ENCODE measurements around the gene PODXL2.

The PODXL2 gene

GRCh38 chr3:127585163-127585812 lies 43.7 kb upstream of the PODXL2 start:
- no peak overlapping the region for H2AFZ ChIP-seq (ENCODE audit: low read depth, low read length)
- H3K9me3 ChIP-seq (ENCODE audit: insufficient read depth, low read length, severe bottlenecking): no peaks in the 10 kb centered on the region
- peaks cover 86% of the 10 kb centered on the region for H3K79me2 ChIP-seq (ENCODE audit: insufficient read depth, low read length)
- no peak overlapping the region for H3K4me2 ChIP-seq (ENCODE audit: insufficient read depth, low read length)
- H3K36me3 ChIP-seq (ENCODE audit: insufficient read depth, low read length): peaks cover 30% of the 10 kb centered on the region
- no peak overlapping the region for H3K9ac ChIP-seq (ENCODE audit: low read depth, low read length)
- no peak overlapping the region for H3K4me3 ChIP-seq (ENCODE audit: low read depth in 1 of 2, low read length in 2 of 2)
- ATAC-seq (ENCODE audit: insufficient read depth, low read depth) (no peak), DNase-seq (no peak)
- H3K27ac ChIP-seq (ENCODE audit: low read length): no peak overlapping the region
- H4K20me1 ChIP-seq (ENCODE audit: insufficient read depth, low read length): peaks cover 63% of the 10 kb centered on the region
- TF ChIP-seq EZH2 (IDR thresholded peaks at IDR 0.05; ENCODE audit: borderline replicate concordance, low read depth, low read length, severe bottlenecking) (no peak), CTCF (IDR thresholded peaks at IDR 0.05; ENCODE audit: borderline replicate concordance, extremely low read depth, low read length, poor library complexity, severe bottlenecking) (no peak)
- H3K27me3 ChIP-seq (ENCODE audit: insufficient read depth, low read length, poor library complexity): no peaks in the 10 kb centered on the region
- peaks cover 18% of the 10 kb centered on the region for H3K4me1 ChIP-seq (ENCODE audit: insufficient read depth, low read length)

GRCh38 chr3:127585813-127586413 lies 43.1 kb upstream of the PODXL2 start:
- no peak overlapping the region for H3K4me3 ChIP-seq (ENCODE audit: low read depth in 1 of 2, low read length in 2 of 2)
- no peaks in the 10 kb centered on the region for H3K27me3 ChIP-seq (ENCODE audit: insufficient read depth, low read length, poor library complexity)
- no peak for DNase-seq
- ATAC-seq (ENCODE audit: insufficient read depth, low read depth): no peak
- H3K27ac ChIP-seq (ENCODE audit: low read length): no peak overlapping the region
- no peak overlapping the region for H3K9ac ChIP-seq (ENCODE audit: low read depth, low read length)
- peaks cover 82% of the 10 kb centered on the region for H3K79me2 ChIP-seq (ENCODE audit: insufficient read depth, low read length)
- peaks cover 18% of the 10 kb centered on the region for H3K4me1 ChIP-seq (ENCODE audit: insufficient read depth, low read length)
- H2AFZ ChIP-seq (ENCODE audit: low read depth, low read length): no peak overlapping the region
- peaks cover 24% of the 10 kb centered on the region for H3K36me3 ChIP-seq (ENCODE audit: insufficient read depth, low read length)
- TF ChIP-seq EZH2 (IDR thresholded peaks at IDR 0.05; ENCODE audit: borderline replicate concordance, low read depth, low read length, severe bottlenecking) (no peak), CTCF (IDR thresholded peaks at IDR 0.05; ENCODE audit: borderline replicate concordance, extremely low read depth, low read length, poor library complexity, severe bottlenecking) (no peak)
- H4K20me1 ChIP-seq (ENCODE audit: insufficient read depth, low read length): peaks cover 57% of the 10 kb centered on the region
- H3K4me2 ChIP-seq (ENCODE audit: insufficient read depth, low read length): no peak overlapping the region
- H3K9me3 ChIP-seq (ENCODE audit: insufficient read depth, low read length, severe bottlenecking): no peaks in the 10 kb centered on the region

GRCh38 chr3:127587876-127588275 lies 41.1 kb upstream of the PODXL2 start:
- no peak overlapping the region for H3K4me3 ChIP-seq (ENCODE audit: low read depth in 1 of 2, low read length in 2 of 2)
- H3K4me1 ChIP-seq (ENCODE audit: insufficient read depth, low read length): peaks cover 31% of the 10 kb centered on the region
- DNase-seq (no peak), ATAC-seq (ENCODE audit: insufficient read depth, low read depth) (no peak)
- H3K79me2 ChIP-seq (ENCODE audit: insufficient read depth, low read length): peaks cover 72% of the 10 kb centered on the region
- peak overlapping the region; percentile 24; the same call in 1 of the 2 replicates for H3K4me2 ChIP-seq (ENCODE audit: insufficient read depth, low read length)
- no peak overlapping the region for H3K9ac ChIP-seq (ENCODE audit: low read depth, low read length)
- peaks cover 20% of the 10 kb centered on the region for H3K36me3 ChIP-seq (ENCODE audit: insufficient read depth, low read length)
- H3K27ac ChIP-seq (ENCODE audit: low read length): no peak overlapping the region
- no peaks in the 10 kb centered on the region for H3K9me3 ChIP-seq (ENCODE audit: insufficient read depth, low read length, severe bottlenecking)
- H3K27me3 ChIP-seq (ENCODE audit: insufficient read depth, low read length, poor library complexity): no peaks in the 10 kb centered on the region
- no peak overlapping the region for H2AFZ ChIP-seq (ENCODE audit: low read depth, low read length)
- TF ChIP-seq CTCF (IDR thresholded peaks at IDR 0.05; ENCODE audit: borderline replicate concordance, extremely low read depth, low read length, poor library complexity, severe bottlenecking) (no peak), EZH2 (IDR thresholded peaks at IDR 0.05; ENCODE audit: borderline replicate concordance, low read depth, low read length, severe bottlenecking) (no peak)
- H4K20me1 ChIP-seq (ENCODE audit: insufficient read depth, low read length): peaks cover 51% of the 10 kb centered on the region

Data from DND-41 (cell line).